GM23338 (cell line): ENCODE data around the gene SF3B4. TPM values are rescaled to one million over a fixed set of nuclear protein-coding genes. Genes with fewer than 3 reads are reported as not detected.

ENCODE experiments used
- ATAC-seq: fragments of 200-7000 bp; cut with Tn5 transposase; 3 replicates; pipeline ENCODE4 v1.9.1; 2020
- DNase-seq: peaks from one replicate; pipeline ENCODE4 v3.0.0-alpha.2; 2015; ENCODE audit warnings: low spot score
- H2AFZ ChIP-seq: fragments of 200-600 bp; sonication (generic); 2 replicates; pipeline ENCODE4 v1.8.0; 2016; ENCODE audit warnings: antibody characterized with exemption, mild to moderate bottlenecking, moderate library complexity
- H3F3A ChIP-seq: fragments of 200-600 bp; sonication (generic); replicated peaks from 2 replicates; pipeline ENCODE4 v1.8.0; 2017; ENCODE audit warnings: antibody characterized with exemption, mixed run types, low read depth
- H3K27ac ChIP-seq: fragments of 200-600 bp; sonication (generic); 2 replicates; pipeline ENCODE4 v1.6.1; 2016; ENCODE audit warnings: low read depth
- H3K27me3 ChIP-seq: fragments of 200-600 bp; sonication (generic); 2 replicates; pipeline ENCODE4 v1.8.0; 2016; ENCODE audit warnings: mild to moderate bottlenecking, mixed run types, moderate library complexity; ENCODE audit not compliant: insufficient read depth
- H3K36me3 ChIP-seq: fragments of 200-600 bp; sonication (generic); 2 replicates; pipeline ENCODE4 v1.8.0; 2016; ENCODE audit warnings: mild to moderate bottlenecking; ENCODE audit not compliant: insufficient read depth
- H3K4me1 ChIP-seq: fragments of 200-600 bp; sonication (generic); 2 replicates; pipeline ENCODE4 v1.8.0; 2016; ENCODE audit warnings: mild to moderate bottlenecking, moderate library complexity; ENCODE audit not compliant: insufficient read depth
- H3K4me2 ChIP-seq: fragments of 200-600 bp; sonication (generic); 2 replicates; pipeline ENCODE4 v1.7.1; 2017; ENCODE audit warnings: mixed run types
- H3K4me3 ChIP-seq: fragments of 200-600 bp; sonication (generic); 2 replicates; pipeline ENCODE4 v1.6.1; 2016; ENCODE audit warnings: mixed run types
- H3K79me2 ChIP-seq: fragments of 200-600 bp; sonication (generic); replicated peaks from 2 replicates; pipeline ENCODE4 v1.8.0; 2017; ENCODE audit warnings: mild to moderate bottlenecking; ENCODE audit not compliant: insufficient read depth
- H3K9me2 ChIP-seq: fragments of 200-600 bp; sonication (generic); 2 replicates; pipeline ENCODE4 v1.8.0; 2017; ENCODE audit not compliant: insufficient read depth
- H4K20me1 ChIP-seq: fragments of 200-600 bp; sonication (generic); replicated peaks from 2 replicates; pipeline ENCODE4 v1.8.0; 2017; ENCODE audit warnings: mild to moderate bottlenecking; ENCODE audit not compliant: insufficient read depth
- H3K27ac Mint-ChIP-seq: 2 replicates; pipeline ENCODE4 v1.8.0; 2020; ENCODE audit warnings: inconsistent platforms, mild to moderate bottlenecking, moderate library complexity, mixed read lengths
- H3K27me3 Mint-ChIP-seq: 3 replicates; pipeline ENCODE4 v1.8.0; 2022; ENCODE audit warnings: low read depth, mild to moderate bottlenecking, moderate library complexity, mixed read lengths, inconsistent platforms; ENCODE audit not compliant: insufficient read depth, poor library complexity
- H3K36me3 Mint-ChIP-seq: 3 replicates; pipeline ENCODE4 v1.8.0; 2021; ENCODE audit warnings: low read depth, mild to moderate bottlenecking, inconsistent platforms, moderate library complexity, mixed read lengths
- H3K4me1 Mint-ChIP-seq: 3 replicates; pipeline ENCODE4 v1.8.0; 2020; ENCODE audit warnings: mild to moderate bottlenecking, inconsistent platforms, mixed read lengths
- H3K4me3 Mint-ChIP-seq: 3 replicates; pipeline ENCODE4 v1.8.0; 2021; ENCODE audit warnings: moderate library complexity, mild to moderate bottlenecking, inconsistent platforms, mixed read lengths
- H3K9me3 Mint-ChIP-seq: 3 replicates; pipeline ENCODE4 v1.8.0; 2020; ENCODE audit warnings: moderate library complexity, mild to moderate bottlenecking, inconsistent platforms, mixed read lengths
- CREB1 ChIP-seq: fragments of 250-450 bp; sonication (Bioruptor Pico); IDR thresholded peaks from 2 replicates; pipeline ENCODE4 v1.5.0; 2020; ENCODE audit warnings: low read depth, mild to moderate bottlenecking, moderate library complexity
- ETS1 ChIP-seq: IDR thresholded peaks from 2 replicates; pipeline ENCODE4 v1.6.1; 2016; ENCODE audit warnings: antibody characterized with exemption
- EZH2 ChIP-seq: fragments of 200-600 bp; sonication (generic); IDR thresholded peaks from one replicate; pipeline ENCODE4 v1.8.0; 2017; ENCODE audit warnings: antibody characterized with exemption, mild to moderate bottlenecking, low read depth; ENCODE audit not compliant: unreplicated experiment
- EZH2phosphoT487 ChIP-seq: fragments of 200-600 bp; sonication (generic); IDR thresholded peaks from one replicate; pipeline ENCODE4 v1.8.1; 2018; ENCODE audit warnings: antibody characterized with exemption; ENCODE audit not compliant: unreplicated experiment
- JUNB ChIP-seq: IDR thresholded peaks from one replicate; pipeline ENCODE4 v1.6.1; 2016; ENCODE audit warnings: antibody characterized with exemption; ENCODE audit not compliant: unreplicated experiment
- NANOG ChIP-seq: IDR thresholded peaks from 2 replicates; pipeline ENCODE4 v1.6.1; 2016; ENCODE audit warnings: antibody characterized with exemption, borderline replicate concordance
- POLR2AphosphoS5 ChIP-seq: IDR thresholded peaks from 2 replicates; pipeline ENCODE4 v1.6.1; 2016; ENCODE audit warnings: antibody characterized with exemption, low read depth
- STAT1 ChIP-seq: IDR thresholded peaks from one replicate; pipeline ENCODE4 v1.6.1; 2016; ENCODE audit warnings: antibody characterized with exemption; ENCODE audit not compliant: unreplicated experiment
- ZNF114 ChIP-seq: fragments of 250-450 bp; sonication (Bioruptor Pico); IDR thresholded peaks from 2 replicates; pipeline ENCODE4 v1.5.0; 2020; ENCODE audit warnings: mild to moderate bottlenecking, moderate library complexity
- ZNF331 ChIP-seq: fragments of 250-450 bp; sonication (Bioruptor Pico); IDR thresholded peaks from 2 replicates; pipeline ENCODE4 v1.5.0; 2020; ENCODE audit warnings: low read depth, mild to moderate bottlenecking, moderate library complexity
- ZNF462 ChIP-seq: fragments of 250-450 bp; sonication (Bioruptor Pico); IDR thresholded peaks from 2 replicates; pipeline ENCODE4 v1.5.0; 2020; ENCODE audit warnings: mild to moderate bottlenecking, moderate library complexity
- polyA plus RNA-seq: library from polyadenylated mRNA; unstranded; fragments of >200 nt; fragmentation: Nextera tagmentation; extraction: Ambion mirVana; gene quantifications from 2 replicates; pipeline ENCODE4 v1.2.1, GENCODE V29; 2016
- total RNA-seq: library from RNA; depleted of rRNA; stranded (reverse); fragments of >200 nt; shearing (Covaris generic); gene quantifications from 2 replicates; pipeline ENCODE4 v1.2.3, GENCODE V29; 2014
- TF ChIP-seq, protein P1 (sequence below): IDR thresholded peaks from one replicate; pipeline ENCODE4 v1.6.1; 2018; ENCODE audit warnings: antibody characterized with exemption; ENCODE audit not compliant: unreplicated experiment
- TF ChIP-seq, protein P2 (sequence below), 2 experiments: fragments of 200-600 bp in 1 of 2; sonication (generic) in 1 of 2; conservative IDR thresholded peaks; 2 replicates each; pipeline versions ENCODE4 v1.5.1 to v1.6.1; 2016 to 2017; ENCODE audit warnings: antibody characterized with exemption in 2 of 2, low read depth in 2 of 2, mild to moderate bottlenecking in 2 of 2, moderate library complexity in 1 of 2

The SF3B4 gene
- total and polyA plus RNA-seq, 2 experiments from 2014 or later = 48.7 to 84.0 TPM

DNA sequence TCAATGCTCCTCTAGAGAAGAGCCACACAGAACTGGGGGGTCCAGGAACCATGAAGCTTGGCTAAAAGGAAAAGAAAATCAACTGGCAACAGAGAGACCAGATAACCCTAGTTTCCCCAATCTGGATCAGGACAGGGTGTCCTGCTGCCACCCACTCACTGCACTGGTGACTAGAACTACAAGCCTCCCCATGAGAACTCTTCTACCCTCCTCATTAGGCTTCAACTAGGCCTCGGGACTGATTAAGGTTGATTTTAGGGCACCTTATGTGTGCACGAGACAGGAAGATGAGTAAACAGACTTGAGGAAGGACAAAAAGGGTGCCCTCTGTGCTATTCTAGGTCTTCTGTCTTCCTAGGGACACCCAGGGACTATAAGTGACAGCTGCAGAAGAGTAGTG lies 2.3 kb upstream of the SF3B4 start:
- H3K9me3 Mint-ChIP-seq = no peaks in the 10 kb centered on the region
- H3K36me3 Mint-ChIP-seq = peaks cover 22% of the 10 kb centered on the region
- H3K4me3 ChIP-seq = no peak overlapping the region
- H3K4me3 Mint-ChIP-seq = no peak overlapping the region
- H3K4me1 Mint-ChIP-seq = peaks cover 16% of the 10 kb centered on the region
- peaks cover 16% of the 10 kb centered on the region for H3K36me3 ChIP-seq
- no peak overlapping the region for H3K4me2 ChIP-seq
- H3K27ac ChIP-seq = no peak overlapping the region
- peaks cover 9% of the 10 kb centered on the region for H3K27me3 Mint-ChIP-seq
- H3F3A ChIP-seq = peaks cover 7% of the 10 kb centered on the region
- TF ChIP-seq EZH2phosphoT487 = no peak
- TF ChIP-seq, protein P1, sequence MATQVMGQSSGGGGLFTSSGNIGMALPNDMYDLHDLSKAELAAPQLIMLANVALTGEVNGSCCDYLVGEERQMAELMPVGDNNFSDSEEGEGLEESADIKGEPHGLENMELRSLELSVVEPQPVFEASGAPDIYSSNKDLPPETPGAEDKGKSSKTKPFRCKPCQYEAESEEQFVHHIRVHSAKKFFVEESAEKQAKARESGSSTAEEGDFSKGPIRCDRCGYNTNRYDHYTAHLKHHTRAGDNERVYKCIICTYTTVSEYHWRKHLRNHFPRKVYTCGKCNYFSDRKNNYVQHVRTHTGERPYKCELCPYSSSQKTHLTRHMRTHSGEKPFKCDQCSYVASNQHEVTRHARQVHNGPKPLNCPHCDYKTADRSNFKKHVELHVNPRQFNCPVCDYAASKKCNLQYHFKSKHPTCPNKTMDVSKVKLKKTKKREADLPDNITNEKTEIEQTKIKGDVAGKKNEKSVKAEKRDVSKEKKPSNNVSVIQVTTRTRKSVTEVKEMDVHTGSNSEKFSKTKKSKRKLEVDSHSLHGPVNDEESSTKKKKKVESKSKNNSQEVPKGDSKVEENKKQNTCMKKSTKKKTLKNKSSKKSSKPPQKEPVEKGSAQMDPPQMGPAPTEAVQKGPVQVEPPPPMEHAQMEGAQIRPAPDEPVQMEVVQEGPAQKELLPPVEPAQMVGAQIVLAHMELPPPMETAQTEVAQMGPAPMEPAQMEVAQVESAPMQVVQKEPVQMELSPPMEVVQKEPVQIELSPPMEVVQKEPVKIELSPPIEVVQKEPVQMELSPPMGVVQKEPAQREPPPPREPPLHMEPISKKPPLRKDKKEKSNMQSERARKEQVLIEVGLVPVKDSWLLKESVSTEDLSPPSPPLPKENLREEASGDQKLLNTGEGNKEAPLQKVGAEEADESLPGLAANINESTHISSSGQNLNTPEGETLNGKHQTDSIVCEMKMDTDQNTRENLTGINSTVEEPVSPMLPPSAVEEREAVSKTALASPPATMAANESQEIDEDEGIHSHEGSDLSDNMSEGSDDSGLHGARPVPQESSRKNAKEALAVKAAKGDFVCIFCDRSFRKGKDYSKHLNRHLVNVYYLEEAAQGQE = no peak
- TF ChIP-seq, protein P2, sequence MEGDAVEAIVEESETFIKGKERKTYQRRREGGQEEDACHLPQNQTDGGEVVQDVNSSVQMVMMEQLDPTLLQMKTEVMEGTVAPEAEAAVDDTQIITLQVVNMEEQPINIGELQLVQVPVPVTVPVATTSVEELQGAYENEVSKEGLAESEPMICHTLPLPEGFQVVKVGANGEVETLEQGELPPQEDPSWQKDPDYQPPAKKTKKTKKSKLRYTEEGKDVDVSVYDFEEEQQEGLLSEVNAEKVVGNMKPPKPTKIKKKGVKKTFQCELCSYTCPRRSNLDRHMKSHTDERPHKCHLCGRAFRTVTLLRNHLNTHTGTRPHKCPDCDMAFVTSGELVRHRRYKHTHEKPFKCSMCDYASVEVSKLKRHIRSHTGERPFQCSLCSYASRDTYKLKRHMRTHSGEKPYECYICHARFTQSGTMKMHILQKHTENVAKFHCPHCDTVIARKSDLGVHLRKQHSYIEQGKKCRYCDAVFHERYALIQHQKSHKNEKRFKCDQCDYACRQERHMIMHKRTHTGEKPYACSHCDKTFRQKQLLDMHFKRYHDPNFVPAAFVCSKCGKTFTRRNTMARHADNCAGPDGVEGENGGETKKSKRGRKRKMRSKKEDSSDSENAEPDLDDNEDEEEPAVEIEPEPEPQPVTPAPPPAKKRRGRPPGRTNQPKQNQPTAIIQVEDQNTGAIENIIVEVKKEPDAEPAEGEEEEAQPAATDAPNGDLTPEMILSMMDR (conservative IDR thresholded peaks at IDR 0.05; ENCODE audit: low read depth in 2 of 2) = no peak
- no peak for TF ChIP-seq STAT1
- no peak for TF ChIP-seq ZNF331 (CRISPR knock-in tag)
- no peak for TF ChIP-seq ETS1
- no peak for TF ChIP-seq ZNF114
- no peak for TF ChIP-seq EZH2
- no peak for TF ChIP-seq JUNB
- TF ChIP-seq NANOG = no peak
- TF ChIP-seq POLR2AphosphoS5 = no peak
- TF ChIP-seq ZNF462 = no peak
- no peak for TF ChIP-seq CREB1 (CRISPR knock-in tag)
- no peaks in the 10 kb centered on the region for H3K9me2 ChIP-seq
- DNase-seq (no peak), ATAC-seq (no peak)
- H3K27ac Mint-ChIP-seq = no peak overlapping the region
- no peaks in the 10 kb centered on the region for H3K27me3 ChIP-seq
- H2AFZ ChIP-seq = no peak overlapping the region
- peaks cover 20% of the 10 kb centered on the region for H3K4me1 ChIP-seq
- peaks cover 7% of the 10 kb centered on the region for H4K20me1 ChIP-seq
- peaks cover 26% of the 10 kb centered on the region for H3K79me2 ChIP-seq
